Activated naive CD8-positive, alpha-beta T cell treated with anti-CD3 and anti-CD28 coated beads, Interleukin-2, amount 50 U/mL, for 24 hours (primary cell): Measurements from ENCODE around the gene TMEM250.
"Not testable (repeated sequence)": the region's sequence is repeated elsewhere in the genome, so short reads cannot be mapped to it uniquely, and the experiment has no call there.

Experiments used
- ATAC-seq: fragments of 150-1000 bp; cut with Tn5 transposase; one replicate; pipeline ENCODE4 v1.10.0; 2021
- DNase-seq: peaks from one replicate; pipeline ENCODE4 v3.0.0; 2021
- H3K27ac Mint-ChIP-seq: one replicate; pipeline ENCODE4 v1.8.0; 2021; ENCODE audit warnings: mild to moderate bottlenecking, mixed read lengths
- H3K27me3 Mint-ChIP-seq: one replicate; pipeline ENCODE4 v1.8.0; 2021; ENCODE audit warnings: mixed read lengths
- H3K36me3 Mint-ChIP-seq: one replicate; pipeline ENCODE4 v1.8.0; 2021; ENCODE audit warnings: low read depth, mixed read lengths
- H3K4me1 Mint-ChIP-seq: one replicate; pipeline ENCODE4 v1.8.0; 2021; ENCODE audit warnings: mixed read lengths
- H3K4me3 Mint-ChIP-seq: one replicate; pipeline ENCODE4 v1.8.0; 2021; ENCODE audit warnings: mild to moderate bottlenecking, moderate library complexity, mixed read lengths
- H3K9me3 Mint-ChIP-seq: one replicate; pipeline ENCODE4 v1.8.0; 2021; ENCODE audit warnings: mixed read lengths

Gene TMEM250

GRCh38 chr9:136151214-136151804 is 32.6 kb upstream of the TMEM250 start:
- peaks cover 1% of the 10 kb centered on the region for H3K27me3 Mint-ChIP-seq
- no peak overlapping the region for H3K27ac Mint-ChIP-seq
- no peaks in the 10 kb centered on the region for H3K4me1 Mint-ChIP-seq
- DNase-seq (no peak), ATAC-seq (no peak)
- H3K36me3 Mint-ChIP-seq: no peaks in the 10 kb centered on the region
- H3K4me3 Mint-ChIP-seq: no peak overlapping the region
- no peaks in the 10 kb centered on the region for H3K9me3 Mint-ChIP-seq

GRCh38 chr9:136150664-136151213 is 32.1 kb upstream of the TMEM250 start:
- not testable (repeated sequence) for H3K4me1 Mint-ChIP-seq, H3K27ac Mint-ChIP-seq, H3K27me3 Mint-ChIP-seq, H3K4me3 Mint-ChIP-seq, DNase-seq, ATAC-seq, H3K36me3 Mint-ChIP-seq, H3K9me3 Mint-ChIP-seq

GRCh38 chr9:136149853-136150252 is 31.2 kb upstream of the TMEM250 start:
- Mint-ChIP-seq H3K27ac (no peak overlapping the region), H3K27me3 (peaks cover 5% of the 10 kb centered on the region), H3K4me1 (no peaks in the 10 kb centered on the region), H3K36me3 (no peaks in the 10 kb centered on the region), H3K9me3 (no peaks in the 10 kb centered on the region), H3K4me3 (no peak overlapping the region)
- no peak for DNase-seq
- no peak for ATAC-seq

- Mint-ChIP-seq H3K36me3 (no peaks in the 10 kb centered on the region), H3K27me3 (peaks cover 5% of the 10 kb centered on the region), H3K4me3 (no peak overlapping the region), H3K9me3 (no peaks in the 10 kb centered on the region), H3K27ac (no peak overlapping the region), H3K4me1 (no peaks in the 10 kb centered on the region)
- ATAC-seq (no peak), DNase-seq (no peak)
These were observed 30.7 kb upstream of the TMEM250 start for GRCh38 chr9:136149337-136149736.

- no peak overlapping the region for H3K27ac Mint-ChIP-seq
- no peak for DNase-seq
- no peaks in the 10 kb centered on the region for H3K36me3 Mint-ChIP-seq
- H3K9me3 Mint-ChIP-seq: no peaks in the 10 kb centered on the region
- H3K4me3 Mint-ChIP-seq: no peak overlapping the region
- H3K27me3 Mint-ChIP-seq: peaks cover 5% of the 10 kb centered on the region
- no peaks in the 10 kb centered on the region for H3K4me1 Mint-ChIP-seq
- no peak for ATAC-seq
These were observed 30.1 kb upstream of the TMEM250 start for GRCh38 chr9:136148766-136149165.

- no peak overlapping the region for H3K4me3 Mint-ChIP-seq
- H3K9me3 Mint-ChIP-seq: no peaks in the 10 kb centered on the region
- no peaks in the 10 kb centered on the region for H3K4me1 Mint-ChIP-seq
- ATAC-seq (no peak), DNase-seq (no peak)
- no peaks in the 10 kb centered on the region for H3K36me3 Mint-ChIP-seq
- peaks cover 5% of the 10 kb centered on the region for H3K27me3 Mint-ChIP-seq
- H3K27ac Mint-ChIP-seq: no peak overlapping the region
These were observed 29.4 kb upstream of the TMEM250 start for GRCh38 chr9:136147890-136148714.

- H3K27me3 Mint-ChIP-seq: peaks cover 5% of the 10 kb centered on the region
- ATAC-seq: no peak
- no peak overlapping the region for H3K27ac Mint-ChIP-seq
- H3K4me1 Mint-ChIP-seq: no peaks in the 10 kb centered on the region
- H3K4me3 Mint-ChIP-seq: no peak overlapping the region
- no peak for DNase-seq
- H3K9me3 Mint-ChIP-seq: no peaks in the 10 kb centered on the region
- H3K36me3 Mint-ChIP-seq: no peaks in the 10 kb centered on the region
These were observed 28.6 kb upstream of the TMEM250 start for GRCh38 chr9:136147038-136147889.

GRCh38 chr9:136146126-136147037 is 27.7 kb upstream of the TMEM250 start:
- Mint-ChIP-seq H3K27ac (no peak overlapping the region), H3K4me1 (no peaks in the 10 kb centered on the region), H3K36me3 (no peaks in the 10 kb centered on the region), H3K9me3 (no peaks in the 10 kb centered on the region), H3K27me3 (peaks cover 5% of the 10 kb centered on the region), H3K4me3 (no peak overlapping the region)
- ATAC-seq: no peak
- no peak for DNase-seq

- H3K27ac Mint-ChIP-seq: no peak overlapping the region
- H3K27me3 Mint-ChIP-seq: peaks cover 5% of the 10 kb centered on the region
- H3K36me3 Mint-ChIP-seq: no peaks in the 10 kb centered on the region
- ATAC-seq (no peak), DNase-seq (no peak)
- H3K9me3 Mint-ChIP-seq: no peaks in the 10 kb centered on the region
- no peaks in the 10 kb centered on the region for H3K4me1 Mint-ChIP-seq
- no peak overlapping the region for H3K4me3 Mint-ChIP-seq
These were observed 26.9 kb upstream of the TMEM250 start for GRCh38 chr9:136145580-136145979.

- ATAC-seq: no peak
- H3K4me1 Mint-ChIP-seq: no peaks in the 10 kb centered on the region
- H3K36me3 Mint-ChIP-seq: no peaks in the 10 kb centered on the region
- DNase-seq: no peak
- no peaks in the 10 kb centered on the region for H3K9me3 Mint-ChIP-seq
- H3K27ac Mint-ChIP-seq: no peak overlapping the region
- no peak overlapping the region for H3K4me3 Mint-ChIP-seq
- H3K27me3 Mint-ChIP-seq: peaks cover 5% of the 10 kb centered on the region
These were observed 25.8 kb upstream of the TMEM250 start for GRCh38 chr9:136144450-136144849.

GRCh38 chr9:136143215-136144001 is 24.7 kb upstream of the TMEM250 start:
- Mint-ChIP-seq H3K36me3 (no peaks in the 10 kb centered on the region), H3K4me1 (no peaks in the 10 kb centered on the region), H3K9me3 (no peaks in the 10 kb centered on the region), H3K27me3 (peaks cover 8% of the 10 kb centered on the region), H3K27ac (no peak overlapping the region), H3K4me3 (no peak overlapping the region)
- DNase-seq (no peak), ATAC-seq (no peak)

GRCh38 chr9:136142859-136143214 is 24.2 kb upstream of the TMEM250 start:
- no peak overlapping the region for H3K4me3 Mint-ChIP-seq
- H3K36me3 Mint-ChIP-seq: no peaks in the 10 kb centered on the region
- no peaks in the 10 kb centered on the region for H3K4me1 Mint-ChIP-seq
- no peak overlapping the region for H3K27ac Mint-ChIP-seq
- H3K27me3 Mint-ChIP-seq: peaks cover 8% of the 10 kb centered on the region
- ATAC-seq: no peak
- no peak for DNase-seq
- no peaks in the 10 kb centered on the region for H3K9me3 Mint-ChIP-seq

- H3K36me3 Mint-ChIP-seq: no peaks in the 10 kb centered on the region
- no peaks in the 10 kb centered on the region for H3K4me1 Mint-ChIP-seq
These were observed 23.7 kb upstream of the TMEM250 start for GRCh38 chr9:136142414-136142796.

More at GRCh38 chr9:136142414-136142796, 23.7 kb upstream of the TMEM250 start:
- Mint-ChIP-seq H3K4me3 (no peak overlapping the region), H3K27ac (no peak overlapping the region), H3K9me3 (no peaks in the 10 kb centered on the region), H3K27me3 (peaks cover 8% of the 10 kb centered on the region)
- DNase-seq (no peak), ATAC-seq (no peak)
